ENCODE measurements around the gene CCDC33.

Gene CCDC33

DNA sequence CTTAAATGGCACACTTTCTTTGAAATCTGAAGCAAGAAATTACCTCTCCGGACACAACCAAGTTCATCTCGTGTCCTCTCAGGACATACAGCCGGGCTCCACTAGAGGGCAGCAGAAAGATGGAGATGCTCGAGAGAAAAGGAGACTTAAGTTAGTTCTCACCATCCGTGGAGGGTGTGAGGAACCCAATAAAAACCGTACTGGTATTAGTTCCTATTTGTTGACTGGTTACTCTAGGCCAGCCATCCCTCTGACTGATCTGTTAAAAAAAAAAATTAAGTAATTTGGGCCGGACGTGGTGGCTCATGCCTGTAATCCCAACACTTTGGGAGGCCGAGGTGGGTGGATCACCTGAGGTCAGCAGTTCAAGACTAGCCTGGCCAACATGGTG is 139.2 kb downstream of the CCDC33 start:
- Histone ChIP-seq H3K9ac (ENCODE audit: insufficient read length, low read depth) (no peak overlapping the region), H3K4me1 (ENCODE audit: insufficient read depth, insufficient read length) (peaks cover 16% of the 10 kb centered on the region), H3K9me3 (ENCODE audit: insufficient read depth, low read length) (no peaks in the 10 kb centered on the region), H3K36me3 (ENCODE audit: insufficient read depth, insufficient read length, low read length) (peaks cover 3% of the 10 kb centered on the region), H3K4me3 (ENCODE audit: insufficient read length, low read depth) (no peak overlapping the region), H3K27me3 (ENCODE audit: insufficient read depth, insufficient read length) (peaks cover 7% of the 10 kb centered on the region)
- DNase-seq (ENCODE audit: low read depth, low spot score), result peak; percentile 74
- TF ChIP-seq YY1 (IDR thresholded peaks at IDR 0.05; ENCODE audit: insufficient read depth, insufficient read length) (no peak), SUZ12 (IDR thresholded peaks at IDR 0.05; ENCODE audit: extremely low read depth, insufficient read depth, insufficient read length) (no peak), ZNF274 (IDR thresholded peaks at IDR 0.05; ENCODE audit: low read depth, low read length) (no peak)

DNA sequence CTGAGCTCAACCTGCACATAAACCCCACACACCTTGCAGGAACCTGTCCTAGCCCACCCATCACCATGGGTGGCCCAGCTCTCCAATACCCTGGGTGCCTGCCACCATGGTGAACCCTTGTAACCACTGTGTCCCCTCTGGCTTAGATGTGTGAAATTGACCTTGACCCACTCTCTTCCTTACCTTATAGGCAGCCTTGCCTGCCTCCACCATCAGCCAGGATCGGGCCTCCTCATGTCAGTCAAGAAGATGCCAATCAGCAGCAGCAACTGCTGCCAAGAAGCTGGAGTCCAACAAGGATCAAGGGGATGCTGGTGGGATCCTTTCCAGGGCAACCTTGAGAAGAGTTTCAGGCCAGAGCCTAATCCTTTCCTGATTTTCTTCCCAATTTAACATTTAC is 140.1 kb downstream of the CCDC33 start:
- no peak for DNase-seq (ENCODE audit: low read depth, low spot score)
- Histone ChIP-seq H3K4me1 (ENCODE audit: insufficient read depth, insufficient read length) (peaks cover 18% of the 10 kb centered on the region), H3K9me3 (ENCODE audit: insufficient read depth, low read length) (no peaks in the 10 kb centered on the region), H3K27me3 (ENCODE audit: insufficient read depth, insufficient read length) (peaks cover 7% of the 10 kb centered on the region), H3K4me3 (ENCODE audit: insufficient read length, low read depth) (no peak overlapping the region), H3K36me3 (ENCODE audit: insufficient read depth, insufficient read length, low read length) (no peaks in the 10 kb centered on the region), H3K9ac (ENCODE audit: insufficient read length, low read depth) (no peak overlapping the region)
- TF ChIP-seq ZNF274 (IDR thresholded peaks at IDR 0.05; ENCODE audit: low read depth, low read length) (no peak), YY1 (IDR thresholded peaks at IDR 0.05; ENCODE audit: insufficient read depth, insufficient read length) (no peak), SUZ12 (IDR thresholded peaks at IDR 0.05; ENCODE audit: extremely low read depth, insufficient read depth, insufficient read length) (no peak)

DNA sequence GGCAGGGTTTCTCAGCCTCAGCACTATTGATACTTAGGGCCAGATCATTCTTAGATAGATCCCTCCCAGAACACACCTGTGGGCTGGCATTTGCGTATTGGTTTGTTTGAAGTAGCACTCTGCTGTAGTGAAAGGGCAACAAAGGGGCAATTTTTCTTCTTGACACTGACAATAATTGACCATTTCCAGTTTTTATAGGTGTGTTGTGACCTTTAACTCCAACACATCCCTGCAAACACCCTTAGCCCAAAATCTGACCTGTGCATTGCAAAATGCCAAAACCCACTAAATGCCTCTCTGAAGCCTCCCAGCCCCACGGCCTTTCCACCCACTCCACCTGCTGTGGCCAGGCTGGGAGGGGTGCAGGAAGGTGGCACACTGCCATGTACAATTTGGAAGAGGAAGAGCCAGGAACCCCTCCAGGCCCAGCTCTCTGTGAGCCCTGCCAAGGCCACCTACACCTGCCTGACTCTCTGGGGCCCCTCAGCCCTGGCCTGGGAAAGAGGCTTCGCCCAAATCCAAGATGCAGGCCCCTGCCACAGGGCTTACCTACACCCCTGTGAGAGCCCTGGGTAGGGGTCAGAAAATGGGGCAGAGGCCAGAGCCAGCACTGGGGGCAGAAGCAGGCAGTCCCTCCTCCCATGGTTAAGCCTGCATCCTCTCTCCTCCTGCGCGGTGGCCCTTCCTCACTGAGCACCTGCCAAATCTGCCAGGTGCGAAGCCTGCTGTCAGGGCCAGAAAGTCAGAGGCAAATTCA is 140.9 kb downstream of the CCDC33 start:
- TF ChIP-seq YY1 (IDR thresholded peaks at IDR 0.05; ENCODE audit: insufficient read depth, insufficient read length) (no peak), SUZ12 (IDR thresholded peaks at IDR 0.05; ENCODE audit: extremely low read depth, insufficient read depth, insufficient read length) (no peak), ZNF274 (IDR thresholded peaks at IDR 0.05; ENCODE audit: low read depth, low read length) (no peak)
- H3K27me3 ChIP-seq (ENCODE audit: insufficient read depth, insufficient read length), result peaks cover 7% of the 10 kb centered on the region
- no peak overlapping the region for H3K4me3 ChIP-seq (ENCODE audit: insufficient read length, low read depth)
- DNase-seq (ENCODE audit: low read depth, low spot score), result no peak
- no peaks in the 10 kb centered on the region for H3K36me3 ChIP-seq (ENCODE audit: insufficient read depth, insufficient read length, low read length)
- H3K9me3 ChIP-seq (ENCODE audit: insufficient read depth, low read length), result no peaks in the 10 kb centered on the region
- H3K4me1 ChIP-seq (ENCODE audit: insufficient read depth, insufficient read length), result peaks cover 18% of the 10 kb centered on the region
- H3K9ac ChIP-seq (ENCODE audit: insufficient read length, low read depth), result no peak overlapping the region

DNA sequence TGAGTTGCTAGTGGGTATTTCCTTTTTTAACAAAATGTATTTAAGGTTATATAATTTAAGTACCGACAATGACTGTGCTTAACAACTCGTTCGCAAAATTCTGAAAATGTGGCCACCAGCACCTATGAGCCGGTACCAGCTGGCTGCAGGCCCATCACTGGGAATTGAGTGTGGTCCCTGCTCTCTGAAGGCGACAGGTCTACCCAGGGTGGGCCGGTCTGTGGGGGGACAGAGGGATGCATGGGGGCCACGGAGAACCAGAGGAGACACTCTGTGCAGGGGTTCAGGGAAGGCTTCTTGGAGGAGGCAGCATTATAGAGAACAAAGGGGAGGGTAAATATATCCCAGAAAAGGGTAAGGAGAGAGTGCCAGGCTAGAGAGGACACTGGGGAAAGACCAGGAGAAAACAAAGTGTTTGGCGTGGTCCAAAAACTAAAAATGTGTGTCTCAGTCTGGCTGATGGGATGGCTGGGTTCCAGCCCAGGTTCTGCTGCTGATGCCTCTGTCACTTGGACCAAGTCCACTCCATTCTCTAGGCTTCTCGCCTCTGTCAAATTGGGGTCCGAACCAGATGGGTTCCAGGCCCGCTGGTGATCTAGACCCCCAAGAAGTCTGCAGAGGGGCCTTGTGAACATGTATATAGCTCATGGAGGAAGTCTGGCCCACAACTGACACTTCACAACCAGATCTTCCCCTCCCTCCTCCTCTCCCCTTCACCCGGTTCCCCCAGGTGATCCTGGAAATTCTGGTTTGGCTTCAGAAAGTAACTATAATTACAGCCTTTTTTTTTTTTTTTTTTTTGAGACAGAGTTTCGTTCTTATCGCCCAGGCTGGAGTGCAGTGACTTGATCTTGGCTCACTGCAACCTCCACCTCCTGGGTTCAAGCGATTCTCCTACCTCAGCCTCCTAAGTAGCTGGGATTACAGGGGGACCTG is 142.0 kb downstream of the CCDC33 start:
- TF ChIP-seq YY1 (IDR thresholded peaks at IDR 0.05; ENCODE audit: insufficient read depth, insufficient read length) (no peak), SUZ12 (IDR thresholded peaks at IDR 0.05; ENCODE audit: extremely low read depth, insufficient read depth, insufficient read length) (no peak), ZNF274 (IDR thresholded peaks at IDR 0.05; ENCODE audit: low read depth, low read length) (no peak)
- no peak overlapping the region for H3K9ac ChIP-seq (ENCODE audit: insufficient read length, low read depth)
- no peaks in the 10 kb centered on the region for H3K9me3 ChIP-seq (ENCODE audit: insufficient read depth, low read length)
- H3K4me3 ChIP-seq (ENCODE audit: insufficient read length, low read depth), result no peak overlapping the region
- no peaks in the 10 kb centered on the region for H3K36me3 ChIP-seq (ENCODE audit: insufficient read depth, insufficient read length, low read length)
- H3K4me1 ChIP-seq (ENCODE audit: insufficient read depth, insufficient read length), result peaks cover 19% of the 10 kb centered on the region
- H3K27me3 ChIP-seq (ENCODE audit: insufficient read depth, insufficient read length), result peaks cover 7% of the 10 kb centered on the region
- DNase-seq (ENCODE audit: low read depth, low spot score), result no peak

DNA sequence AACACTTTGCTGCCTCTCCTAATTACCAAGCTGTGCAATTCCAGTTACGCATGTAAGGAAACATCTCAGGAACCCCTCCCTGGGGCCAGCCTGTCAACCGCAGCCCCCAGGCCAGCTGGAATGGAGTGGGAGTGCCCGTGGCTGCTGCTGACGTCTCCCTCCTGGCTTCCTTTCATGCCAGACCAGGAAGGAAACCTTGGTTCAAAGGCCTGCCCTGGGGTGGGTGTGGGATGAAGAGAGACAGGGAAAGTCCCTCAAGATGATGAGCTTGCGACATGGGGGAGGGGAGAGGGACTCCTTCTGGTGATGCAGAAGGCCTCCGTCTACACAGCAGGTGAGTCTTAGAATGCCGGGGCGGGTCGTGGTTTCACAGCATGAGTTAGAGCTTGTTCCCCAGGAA is 142.7 kb downstream of the CCDC33 start:
- no peaks in the 10 kb centered on the region for H3K36me3 ChIP-seq (ENCODE audit: insufficient read depth, insufficient read length, low read length)
- H3K9me3 ChIP-seq (ENCODE audit: insufficient read depth, low read length), result no peaks in the 10 kb centered on the region
- H3K4me3 ChIP-seq (ENCODE audit: insufficient read length, low read depth), result no peak overlapping the region
- no peak for TF ChIP-seq ZNF274 (IDR thresholded peaks at IDR 0.05; ENCODE audit: low read depth, low read length)
- TF ChIP-seq YY1 (IDR thresholded peaks at IDR 0.05; ENCODE audit: insufficient read depth, insufficient read length), result no peak
- TF ChIP-seq SUZ12 (IDR thresholded peaks at IDR 0.05; ENCODE audit: extremely low read depth, insufficient read depth, insufficient read length), result no peak
- no peak overlapping the region for H3K9ac ChIP-seq (ENCODE audit: insufficient read length, low read depth)
- H3K27me3 ChIP-seq (ENCODE audit: insufficient read depth, insufficient read length), result peaks cover 7% of the 10 kb centered on the region
- DNase-seq (ENCODE audit: low read depth, low spot score), result no peak
- peaks cover 15% of the 10 kb centered on the region for H3K4me1 ChIP-seq (ENCODE audit: insufficient read depth, insufficient read length)

DNA sequence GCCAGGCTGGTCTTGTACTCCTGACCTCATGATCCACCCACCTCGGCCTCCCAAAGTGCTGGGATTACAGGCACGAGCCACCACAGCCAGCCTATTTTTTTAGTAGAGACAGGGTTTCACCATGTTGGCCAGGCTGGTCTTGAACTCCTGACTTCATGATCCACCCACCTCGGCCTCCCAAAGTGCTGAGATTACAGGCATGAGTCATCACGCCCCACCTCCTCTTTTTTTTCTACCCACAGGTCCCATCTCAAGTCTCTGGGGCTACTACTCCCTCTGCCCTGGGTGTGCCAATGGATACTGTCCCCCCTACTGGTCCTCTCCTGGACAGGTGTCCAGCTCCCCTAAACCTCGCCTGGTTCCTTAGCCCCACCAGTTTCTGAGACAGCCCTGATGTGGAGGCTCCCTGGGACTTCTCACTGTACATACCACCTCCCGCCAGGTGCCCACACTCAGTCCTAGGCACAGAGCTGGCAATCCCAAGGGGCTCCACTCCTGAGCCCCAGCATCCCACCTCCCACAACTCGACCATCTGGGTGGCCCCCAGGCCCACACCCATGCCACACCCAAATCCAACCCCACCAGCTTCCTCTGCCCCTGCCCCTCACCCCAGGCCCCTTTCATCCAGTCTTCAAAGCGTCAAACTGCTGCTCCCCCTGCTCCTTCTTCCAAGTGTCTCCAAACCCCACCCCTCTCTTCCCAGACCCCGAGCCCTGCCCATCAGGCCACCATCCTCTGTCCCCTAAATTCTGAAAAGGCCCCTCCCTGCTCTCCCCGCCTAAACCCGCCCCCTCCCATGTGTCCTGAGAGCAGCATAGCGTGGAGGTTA is 144.4 kb downstream of the CCDC33 start:
- H3K4me3 ChIP-seq (ENCODE audit: insufficient read length, low read depth), result no peak overlapping the region
- peaks cover 13% of the 10 kb centered on the region for H3K4me1 ChIP-seq (ENCODE audit: insufficient read depth, insufficient read length)
- TF ChIP-seq SUZ12 (IDR thresholded peaks at IDR 0.05; ENCODE audit: extremely low read depth, insufficient read depth, insufficient read length) (no peak), YY1 (IDR thresholded peaks at IDR 0.05; ENCODE audit: insufficient read depth, insufficient read length) (no peak), ZNF274 (IDR thresholded peaks at IDR 0.05; ENCODE audit: low read depth, low read length) (no peak)
- no peak overlapping the region for H3K9ac ChIP-seq (ENCODE audit: insufficient read length, low read depth)
- no peaks in the 10 kb centered on the region for H3K36me3 ChIP-seq (ENCODE audit: insufficient read depth, insufficient read length, low read length)
- peaks cover 2% of the 10 kb centered on the region for H3K27me3 ChIP-seq (ENCODE audit: insufficient read depth, insufficient read length)
- H3K9me3 ChIP-seq (ENCODE audit: insufficient read depth, low read length), result no peaks in the 10 kb centered on the region
- no peak for DNase-seq (ENCODE audit: low read depth, low spot score)
